NCI-H2171 treated with DMSO at 0.1 percent for 48 hours (cell line): Measurements from ENCODE around the gene CCDC121.
A peak's percentile ranks its signal among the peaks of the same experiment; 100 is the strongest.

Experiments
- DNase-seq: peaks from one replicate; lab custom pipeline; 2025; lab: John Stamatoyannopoulos, UW

Gene CCDC121

GRCh38 chr2:27628767-27629709 lies at the start of gene CCDC121, which contains the start of gene GPN1:
Gene CCDC121, minus strand, starts transcription at chr2:27629012. Its CDS starts 1,213 bp downstream, at chr2:27627799.
Gene GPN1, plus strand, starts transcription at chr2:27629050. Its CDS starts 9 bp downstream, at chr2:27629059.
- peak; percentile 94 for DNase-seq

DNA sequence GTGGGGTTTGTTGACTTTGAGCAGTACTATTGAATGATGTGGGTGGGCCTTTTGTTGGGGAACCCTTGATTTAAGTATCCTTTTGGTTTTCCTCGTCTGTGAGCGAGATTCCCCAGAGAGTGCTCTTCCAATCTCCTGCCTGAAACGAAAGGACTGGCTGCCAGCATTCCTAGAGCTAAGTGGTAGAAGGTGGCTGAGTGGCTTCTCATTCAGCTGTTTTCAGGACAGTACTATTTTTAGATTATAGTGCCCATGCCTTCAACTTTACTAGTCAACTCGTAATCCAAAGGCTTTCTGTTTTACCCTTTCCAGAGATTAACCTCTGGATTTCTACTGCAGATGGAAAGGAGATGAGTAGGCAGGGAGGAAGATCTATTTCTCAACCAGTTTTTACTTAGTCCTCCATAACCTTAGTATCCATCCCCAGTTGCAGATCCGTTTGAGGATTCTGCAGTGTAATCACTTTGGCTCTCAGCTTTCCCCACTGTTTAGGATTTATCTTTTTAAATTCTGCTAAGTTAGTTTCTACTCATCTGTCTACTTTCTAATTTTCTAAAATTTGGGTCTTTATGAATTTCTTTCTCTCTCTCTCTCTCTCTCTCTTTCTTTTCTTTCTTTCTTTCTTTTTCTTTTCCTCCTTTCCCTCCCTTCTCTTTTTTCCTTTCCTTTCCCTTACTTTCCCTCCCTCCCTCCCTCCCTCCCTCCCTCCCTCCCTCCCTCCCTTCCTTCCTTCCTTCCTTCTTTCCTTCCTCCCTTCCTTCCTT lies 44.1 kb upstream of the CCDC121 start:
- no peak for DNase-seq

DNA sequence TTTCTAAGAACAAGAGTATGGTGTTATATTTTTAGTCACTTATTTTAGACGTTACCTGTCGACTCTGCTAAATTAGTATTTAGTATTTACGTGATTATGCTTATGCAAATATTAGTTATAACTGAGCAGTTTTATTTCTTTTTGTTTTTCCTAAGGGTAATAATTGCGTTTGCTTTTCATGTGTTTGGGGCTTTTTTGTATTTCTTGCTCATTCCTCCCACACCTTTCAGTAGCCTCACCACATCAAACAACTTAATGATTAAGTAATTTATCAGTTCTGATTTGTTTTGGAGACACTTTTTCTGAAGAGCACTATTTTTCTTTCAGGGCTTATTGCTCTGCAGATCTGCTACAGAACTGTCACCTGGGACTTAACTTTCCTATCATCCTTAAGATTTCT lies 42.4 kb upstream of the CCDC121 start:
- no peak for DNase-seq

GRCh38 chr2:27667446-27667845 lies 38.6 kb upstream of the CCDC121 start:
- no peak for DNase-seq

DNA sequence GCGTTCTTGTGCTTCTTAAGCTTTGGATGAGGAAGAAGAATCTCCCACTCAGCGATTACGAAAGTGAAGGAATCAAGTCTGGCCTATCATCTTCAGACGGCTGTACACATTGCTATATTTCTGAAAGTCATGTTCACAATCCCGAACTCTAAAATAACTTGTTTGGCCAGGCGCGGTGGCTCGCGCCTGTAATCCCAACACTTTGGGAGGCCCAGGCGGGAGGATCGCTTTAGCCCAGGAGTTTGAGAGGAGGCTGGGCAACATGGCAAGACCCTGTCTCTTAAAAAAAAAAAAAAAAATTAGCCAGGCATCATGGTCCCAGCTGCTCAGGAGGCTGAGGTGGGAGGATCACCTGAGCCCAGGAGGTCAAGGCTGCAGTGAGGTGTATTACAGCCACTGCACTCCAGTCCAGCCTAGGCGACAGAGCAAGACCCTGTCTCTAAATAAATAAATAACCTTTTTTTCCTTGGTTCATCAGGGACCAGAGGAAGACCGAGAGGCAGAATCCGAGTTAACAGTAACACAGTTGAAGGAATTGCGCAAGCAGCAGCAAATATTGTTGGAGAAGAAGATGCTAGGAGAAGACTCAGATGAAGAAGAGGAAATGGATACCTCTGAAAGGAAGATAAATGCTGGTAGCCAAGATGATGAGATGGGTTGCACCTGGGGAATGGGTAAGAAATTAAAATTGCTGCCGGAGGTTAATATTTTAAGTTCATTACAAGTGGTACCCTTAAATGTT lies 36.0 kb upstream of the CCDC121 start:
- no peak for DNase-seq

DNA sequence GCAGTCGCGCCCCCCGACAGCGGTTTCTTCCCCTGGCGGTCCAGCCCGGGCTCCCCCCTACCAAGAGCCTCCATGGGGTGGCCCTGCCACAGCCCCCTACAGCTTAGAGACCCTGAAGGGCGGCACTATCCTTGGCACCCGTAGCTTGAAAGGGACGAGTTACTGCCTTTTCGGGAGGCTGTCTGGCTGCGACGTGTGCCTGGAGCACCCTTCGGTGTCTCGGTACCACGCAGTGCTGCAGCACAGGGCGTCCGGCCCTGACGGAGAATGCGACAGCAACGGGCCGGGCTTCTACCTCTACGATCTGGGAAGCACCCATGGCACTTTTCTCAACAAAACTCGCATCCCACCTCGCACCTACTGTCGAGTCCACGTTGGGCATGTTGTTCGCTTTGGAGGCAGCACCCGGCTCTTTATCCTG lies 35.4 kb upstream of the CCDC121 start:
- DNase-seq = peak; percentile 57

DNA sequence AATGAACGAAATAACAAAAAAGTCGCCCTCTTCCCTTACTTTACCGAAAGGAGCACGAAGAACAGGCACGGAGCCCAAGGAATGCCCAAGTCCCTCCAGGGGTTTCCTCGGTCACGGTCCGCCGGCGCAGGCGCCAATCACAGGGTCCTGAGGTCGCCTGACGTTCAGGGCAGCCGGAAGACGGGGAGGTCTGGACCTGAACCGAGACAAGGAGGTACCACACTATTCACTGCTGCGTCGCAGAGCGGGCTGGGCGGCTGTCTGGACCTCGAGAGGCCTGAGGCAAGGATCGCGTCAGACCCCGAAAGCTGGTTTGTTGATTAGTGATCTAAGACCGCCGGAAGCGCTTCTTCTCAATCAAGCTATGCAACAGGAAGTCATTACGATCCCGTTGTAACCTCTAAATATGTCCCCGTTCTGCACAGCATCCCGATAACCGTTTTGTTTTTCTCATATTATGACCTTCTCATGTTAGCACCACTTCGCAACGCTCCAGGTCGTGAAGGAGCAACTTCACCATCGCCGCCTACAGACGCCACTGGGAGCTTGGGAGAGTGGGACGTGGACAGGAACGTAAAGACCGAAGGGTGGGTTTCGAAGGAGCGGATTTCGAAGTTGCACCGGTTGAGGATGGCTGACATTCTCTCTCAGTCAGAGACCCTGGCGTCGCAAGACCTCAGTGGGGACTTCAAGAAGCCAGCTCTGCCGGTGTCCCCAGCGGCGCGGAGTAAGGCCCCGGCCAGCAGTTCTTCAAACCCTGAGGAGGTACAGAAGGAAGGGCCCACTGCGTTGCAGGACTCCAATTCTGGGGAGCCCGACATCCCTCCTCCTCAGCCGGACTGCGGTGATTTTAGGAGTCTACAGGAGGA lies 34.7 kb upstream of the CCDC121 start, which contains the start of the genes SLC4A1AP and SUPT7L:
TSS of gene SLC4A1AP (plus strand) at position 605 of the 869 bp plus-strand sequence. CDS start at position 631, 26 bp downstream.
TSS of gene SUPT7L (minus strand) at position 330 of the 869 bp plus-strand sequence. CDS start 1,422 bp downstream, outside the sequence.
- peak; percentile 98 for DNase-seq

DNA sequence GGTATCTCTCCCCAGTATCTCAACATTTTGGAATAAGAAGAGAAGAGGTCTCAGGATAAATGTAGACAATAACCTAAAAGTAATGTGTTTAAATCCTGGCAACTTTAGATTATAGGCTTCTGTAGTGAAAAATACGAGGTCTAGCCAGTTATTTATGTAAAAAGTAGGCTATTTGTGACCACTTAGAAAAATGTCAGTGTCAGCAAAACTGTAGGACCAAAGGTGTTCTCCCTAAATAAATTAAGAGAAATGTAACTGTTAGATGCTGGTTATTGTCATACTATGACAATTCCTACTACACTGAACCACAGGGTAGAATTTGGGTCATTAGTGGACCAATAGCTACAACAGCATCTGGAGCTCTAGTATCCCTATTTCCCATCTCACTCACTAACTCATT lies 32.6 kb upstream of the CCDC121 start:
- no peak for DNase-seq

- DNase-seq = no peak
These were observed 26.5 kb upstream of the CCDC121 start for GRCh38 chr2:27655155-27655951.

DNA sequence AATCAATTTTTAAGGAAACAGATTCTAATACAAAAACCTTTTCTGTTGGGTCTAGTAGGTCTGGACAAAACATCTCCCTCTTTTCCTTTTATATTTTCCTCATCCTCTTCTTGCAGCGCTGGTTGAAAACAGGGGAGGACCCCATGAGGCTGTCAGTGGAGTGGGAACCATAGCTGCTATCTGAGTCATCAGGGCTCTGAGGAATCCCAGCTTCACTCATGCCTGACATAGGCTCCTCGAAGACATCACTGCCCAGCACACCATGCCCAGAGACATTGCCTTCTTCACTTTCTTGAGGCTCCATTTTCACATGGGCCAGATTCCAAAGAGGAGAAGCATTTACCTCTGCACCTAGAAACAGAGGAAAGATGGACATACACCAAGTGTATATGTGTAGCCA lies 24.6 kb upstream of the CCDC121 start:
- no peak for DNase-seq

DNA sequence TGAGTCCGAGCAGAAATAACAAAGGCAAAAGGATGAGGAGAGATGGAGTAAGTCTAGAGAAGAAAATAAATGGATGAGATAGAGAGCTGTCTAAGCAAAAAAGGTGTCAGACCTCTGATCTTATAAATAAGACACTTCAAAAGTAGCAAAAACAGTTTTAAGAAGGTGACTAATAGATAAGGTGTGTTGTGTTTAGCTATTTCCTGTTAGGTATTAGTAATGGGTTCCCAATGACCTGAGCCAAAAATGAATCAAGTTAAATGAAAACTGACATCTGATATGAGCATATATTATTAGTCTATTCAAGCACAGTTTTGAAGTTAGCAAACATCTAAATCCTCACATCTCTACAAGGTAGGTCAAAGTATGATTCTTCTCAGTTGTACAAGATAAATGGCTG lies 24.0 kb upstream of the CCDC121 start:
- no peak for DNase-seq

DNA sequence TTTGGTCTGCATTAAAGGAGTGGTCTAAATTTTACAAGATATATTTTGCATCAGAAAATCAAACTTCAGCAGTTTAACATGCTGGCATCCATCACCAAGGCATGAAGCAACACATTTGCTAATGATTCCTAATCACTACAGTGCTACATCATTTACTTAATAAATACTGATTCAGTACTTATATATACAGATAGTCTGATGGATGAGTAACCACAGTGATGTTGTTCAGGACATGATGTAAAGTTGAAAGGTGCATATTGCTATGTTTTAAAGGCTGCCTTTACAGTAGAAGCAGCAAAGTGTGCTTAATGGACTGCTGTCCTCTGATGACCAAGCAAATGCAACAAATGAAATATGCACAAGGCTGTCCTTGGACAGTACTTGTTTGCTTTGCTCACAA lies 23.5 kb upstream of the CCDC121 start:
- no peak for DNase-seq

DNA sequence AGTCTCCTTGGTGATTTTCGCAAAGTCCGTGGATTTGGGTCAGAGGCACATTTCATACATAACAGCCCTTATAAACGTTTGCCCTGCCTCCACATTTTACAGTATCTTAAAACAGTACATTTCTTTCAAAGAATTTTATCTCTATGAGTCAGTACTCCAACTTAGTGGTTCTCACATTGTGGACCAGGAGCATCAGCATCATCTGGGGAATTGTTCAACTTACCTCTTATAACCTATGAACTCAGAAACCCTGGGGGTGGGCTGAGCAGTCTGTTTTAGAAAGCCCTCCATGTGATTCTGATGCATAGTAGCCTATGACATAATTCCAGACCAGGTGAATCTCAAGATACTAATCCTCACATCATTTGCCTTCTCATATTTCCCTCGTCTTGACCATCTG lies 22.2 kb upstream of the CCDC121 start:
- DNase-seq = peak; percentile 15

GRCh38 chr2:27647737-27648136 lies 18.9 kb upstream of the CCDC121 start:
- DNase-seq = no peak

DNA sequence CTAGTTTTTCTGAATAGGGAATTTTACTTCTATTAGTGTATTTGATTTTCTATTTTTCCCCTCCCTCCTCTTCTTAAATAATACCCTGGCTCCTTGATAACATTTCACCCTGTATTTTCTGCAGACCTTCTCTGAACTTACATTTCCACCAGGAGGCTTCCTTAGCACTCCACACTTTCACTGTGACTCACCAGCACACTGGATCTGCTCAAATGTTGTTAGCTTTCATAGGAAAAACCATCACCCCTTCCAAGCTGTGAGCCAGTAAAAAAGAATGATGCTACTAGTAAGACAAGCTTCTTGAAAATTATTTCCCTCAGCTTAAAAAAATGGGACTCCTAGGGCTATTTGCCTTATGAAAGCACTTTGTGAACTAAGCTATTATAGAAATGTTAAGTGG lies 18.5 kb upstream of the CCDC121 start:
- DNase-seq = no peak

DNA sequence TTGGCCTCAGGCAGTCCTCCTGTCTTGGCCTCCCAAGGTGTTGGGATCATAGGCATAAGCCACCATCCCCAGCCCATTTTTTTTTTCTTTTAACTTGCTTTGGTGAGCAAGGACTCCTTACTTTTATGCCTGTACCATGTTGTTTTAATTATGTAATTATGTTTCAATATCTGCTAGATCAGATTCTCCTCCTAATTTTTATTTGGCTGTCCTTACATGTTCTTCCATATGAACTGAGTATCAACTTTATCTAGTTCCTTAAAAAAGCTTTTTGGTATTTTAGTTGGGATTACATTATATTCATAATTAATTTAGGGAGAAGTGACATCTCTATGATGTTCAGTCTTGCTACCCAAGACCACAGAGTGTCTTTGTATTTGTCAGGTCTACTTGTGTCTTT lies 16.4 kb upstream of the CCDC121 start:
- no peak for DNase-seq

DNA sequence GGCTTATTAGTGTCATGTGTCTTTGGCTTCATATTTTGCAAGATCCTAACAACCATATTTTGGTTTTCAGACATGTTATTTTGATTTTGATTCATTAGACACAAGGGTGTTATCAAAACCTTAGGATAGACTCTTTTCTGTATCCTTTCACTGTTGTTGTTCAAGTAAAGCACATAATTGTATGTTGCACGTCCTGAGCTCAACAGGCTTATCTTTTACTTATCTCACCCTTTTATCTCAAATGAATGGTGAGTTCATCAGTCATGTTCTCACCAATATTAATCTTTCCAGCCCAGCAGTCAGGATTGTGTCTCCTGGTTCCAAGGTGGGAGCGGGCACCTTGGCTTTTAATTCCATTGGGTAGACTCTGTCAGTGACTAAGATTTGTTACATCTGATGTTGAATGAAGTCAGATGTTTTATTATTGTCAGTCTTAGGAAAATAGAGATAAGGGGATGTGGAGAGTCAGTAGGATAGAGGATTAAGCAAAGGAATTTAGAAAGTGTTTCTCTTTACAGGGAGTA lies 12.0 kb upstream of the CCDC121 start:
- DNase-seq = no peak

DNA sequence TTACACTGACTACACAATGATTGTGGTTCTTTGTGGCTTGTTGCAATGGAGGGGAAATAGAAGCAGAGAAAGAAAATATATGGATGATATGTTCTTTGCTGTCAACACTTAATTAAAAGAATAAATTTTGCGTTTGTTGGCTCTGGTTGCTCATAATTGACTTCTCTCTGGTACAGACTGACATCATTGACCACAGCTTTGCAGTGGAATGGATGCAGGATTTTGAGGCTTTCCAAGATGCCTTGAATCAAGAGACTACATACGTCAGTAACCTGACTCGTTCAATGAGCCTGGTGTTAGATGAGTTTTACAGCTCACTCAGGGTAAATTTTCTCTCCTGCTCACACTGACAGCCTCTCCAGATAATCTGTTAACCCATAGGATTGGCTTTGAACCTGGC lies 9.9 kb upstream of the CCDC121 start:
- DNase-seq = no peak

DNA sequence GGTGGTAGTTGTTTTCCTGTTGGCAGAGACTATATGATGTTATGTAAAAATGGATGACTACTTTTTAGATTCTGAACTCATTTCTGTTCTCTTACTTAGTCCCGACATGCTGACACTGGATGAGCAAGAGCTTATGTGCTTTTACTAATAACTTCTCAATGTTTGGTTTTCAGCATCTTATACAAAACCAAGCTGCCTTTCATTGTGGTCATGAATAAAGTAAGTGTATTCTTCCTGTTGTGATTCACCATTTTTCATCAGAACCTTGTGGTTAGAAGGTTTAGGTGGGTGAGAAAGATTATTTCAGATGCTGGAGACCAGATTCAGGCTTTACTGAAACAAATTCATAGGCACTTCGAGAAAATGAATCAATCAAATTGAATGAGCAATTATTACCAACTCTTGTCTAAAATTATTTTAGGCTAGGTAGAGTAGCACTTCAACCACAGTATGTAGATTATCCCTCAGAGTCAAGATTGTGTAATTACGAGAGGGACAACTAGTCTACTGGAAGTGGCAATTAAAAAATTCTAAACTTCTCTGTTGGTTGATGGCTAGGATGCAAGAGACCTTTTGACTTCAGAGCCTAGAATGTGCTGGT lies 9.3 kb upstream of the CCDC121 start:
- no peak for DNase-seq
